NCI-H1105 (cell line): ENCODE results near the gene ADCY5.

Source experiments
- DNase-seq: peaks from one replicate; lab custom pipeline; 2025; lab: John Stamatoyannopoulos, UW

The ADCY5 gene

GRCh38 chr3:123285479-123285878 lies 163.4 kb downstream of the ADCY5 start:
- DNase-seq: no peak

GRCh38 chr3:123285066-123285465 lies 163.8 kb downstream of the ADCY5 start:
- no peak for DNase-seq

- no peak for DNase-seq
Measured at GRCh38 chr3:123284399-123285010, 164.4 kb downstream of the ADCY5 start.

- DNase-seq: no peak
Measured at GRCh38 chr3:123283657-123284398, 165.1 kb downstream of the ADCY5 start.

- no peak for DNase-seq
Measured at GRCh38 chr3:123283074-123283473, 165.8 kb downstream of the ADCY5 start.

GRCh38 chr3:123282461-123282860 lies 166.4 kb downstream of the ADCY5 start:
- no peak for DNase-seq

GRCh38 chr3:123281929-123282328 lies 167.0 kb downstream of the ADCY5 start:
- no peak for DNase-seq

GRCh38 chr3:123281406-123281805 lies 167.5 kb downstream of the ADCY5 start:
- no peak for DNase-seq

- DNase-seq: no peak
Measured at GRCh38 chr3:123279121-123279520, 169.8 kb downstream of the ADCY5 start.

GRCh38 chr3:123278446-123278845 lies 170.4 kb downstream of the ADCY5 start:
- DNase-seq: no peak

- no peak for DNase-seq
Measured at GRCh38 chr3:123277106-123277505, 171.8 kb downstream of the ADCY5 start.

GRCh38 chr3:123276346-123277006 lies 172.4 kb downstream of the ADCY5 start:
- no peak for DNase-seq

- no peak for DNase-seq
Measured at GRCh38 chr3:123275691-123276090, 173.2 kb downstream of the ADCY5 start.

GRCh38 chr3:123272547-123272946 lies 176.3 kb downstream of the ADCY5 start:
- no peak for DNase-seq

GRCh38 chr3:123271466-123272159 lies 177.3 kb downstream of the ADCY5 start:
- DNase-seq: no peak

- DNase-seq: no peak
Measured at GRCh38 chr3:123270818-123271217, 178.1 kb downstream of the ADCY5 start.

- DNase-seq: no peak
Measured at GRCh38 chr3:123267821-123268220, 181.1 kb downstream of the ADCY5 start.

- no peak for DNase-seq
Measured at GRCh38 chr3:123263941-123264340, 184.9 kb downstream of the ADCY5 start.

- DNase-seq: no peak
Measured at GRCh38 chr3:123262868-123263267, 186.0 kb downstream of the ADCY5 start.

- no peak for DNase-seq
Measured at GRCh38 chr3:123262226-123262625, 186.7 kb downstream of the ADCY5 start.

- DNase-seq: no peak
Measured at GRCh38 chr3:123261666-123262065, 187.2 kb downstream of the ADCY5 start.

GRCh38 chr3:123258811-123259420 lies 190.0 kb downstream of the ADCY5 start:
- DNase-seq: peak; percentile 65
